Sigmoid colon (tissue), 7 donors: ENCODE measurements around the gene SLC30A3. TPM values are rescaled to one million over a fixed set of nuclear protein-coding genes. Genes with fewer than 3 reads are reported as not detected.
"Not testable (repeated sequence)": the region's sequence is repeated elsewhere in the genome, so short reads cannot be mapped to it uniquely, and the experiment has no call there.

Experiments
- DNase-seq: peaks from one replicate; pipeline ENCODE4 v3.0.0-alpha.2; 2019
- H3K27ac ChIP-seq, 4 donors: fragments of 200-600 bp; sonication (generic); one replicate each; pipeline ENCODE4 v1.5.1; 2016 to 2019; ENCODE audit warnings: mild to moderate bottlenecking in 1 of 4
- H3K27me3 ChIP-seq, 3 donors: fragments of 200-600 bp; sonication (generic); one replicate each; pipeline ENCODE4 v1.5.1; 2019; ENCODE audit warnings: mild to moderate bottlenecking in 1 of 3
- H3K36me3 ChIP-seq, 4 donors: fragments of 200-600 bp; sonication (generic); one replicate each; pipeline ENCODE4 v1.5.1; 2016 to 2019
- H3K4me1 ChIP-seq, 4 donors: fragments of 200-600 bp; sonication (generic); one replicate each; pipeline ENCODE4 v1.5.1; 2017 to 2019
- H3K4me3 ChIP-seq, 4 donors: fragments of 200-600 bp; sonication (generic); one replicate each; pipeline ENCODE4 v1.5.1; 2017 to 2019; ENCODE audit warnings: mild to moderate bottlenecking in 2 of 4, moderate library complexity in 1 of 4
- H3K9me3 ChIP-seq, 4 donors: fragments of 200-600 bp in 3 of 4; sonication (generic) in 3 of 4; one replicate each; pipeline versions ENCODE4 v1.5.1 to v1.6.1; 2013 to 2019
- EP300 ChIP-seq, 4 donors: sonication (generic); formaldehyde crosslinking; IDR thresholded peaks; one replicate each; pipeline ENCODE4 v1.6.1; 2017; ENCODE audit warnings: antibody characterized with exemption in 4 of 4
- POLR2A ChIP-seq, 2 donors: fragments of 450-650 bp; IDR thresholded peaks; one replicate each; pipeline ENCODE4 v1.6.1; 2016; ENCODE audit warnings: antibody characterized with exemption in 2 of 2, mild to moderate bottlenecking in 2 of 2, moderate library complexity in 2 of 2
- POLR2AphosphoS5 ChIP-seq, 4 donors: sonication (generic); formaldehyde crosslinking; IDR thresholded peaks; one replicate each; pipeline ENCODE4 v1.6.1; 2017; ENCODE audit warnings: antibody characterized with exemption in 4 of 4
- WGBS, 2 donors: extraction: QIAGEN DNeasy Blood & Tissue Kit; methylation state at CpG; one replicate each; pipeline ENCODE4 v1.1.7; 2013; 5-methylcytosine and 5-hydroxymethylcytosine counted together
- intact Hi-C: fragments of 100-400 bp; cut with DNase I; formaldehyde crosslinking; loops from one replicate; pipeline ENCODE4 v1.15.1; 2023
- polyA plus RNA-seq, 3 donors: library from polyadenylated mRNA; stranded (reverse); fragments of 200-250 nt; gene quantifications; one replicate each; pipeline ENCODE4 v1.2.3, GENCODE V29; 2013
- total RNA-seq, 4 donors: library from RNA; depleted of rRNA; stranded (reverse); fragments of >200 nt; gene quantifications; one replicate each; pipeline ENCODE4 v1.1.0, GENCODE V29; 2016
- TF ChIP-seq, protein P1 (sequence below), 4 experiments: fragments of 450-650 bp in 3 of 4; fragments of 200-600 bp in 1 of 4; IDR thresholded peaks; one replicate each; pipeline ENCODE4 v1.5.1; 2016 to 2019; ENCODE audit warnings: antibody characterized with exemption in 4 of 4, mild to moderate bottlenecking in 3 of 4, moderate library complexity in 2 of 4
- donor health status: healthy with polysubstance abuse.
- donor health status: Bipolar disorder and iron deficiency.
- donor health status: healthy.

SLC30A3 gene
- total and polyA plus RNA-seq, 7 donors, result 0.10 to 1.1 (median 0.60) TPM; not detected in 2

DNA sequence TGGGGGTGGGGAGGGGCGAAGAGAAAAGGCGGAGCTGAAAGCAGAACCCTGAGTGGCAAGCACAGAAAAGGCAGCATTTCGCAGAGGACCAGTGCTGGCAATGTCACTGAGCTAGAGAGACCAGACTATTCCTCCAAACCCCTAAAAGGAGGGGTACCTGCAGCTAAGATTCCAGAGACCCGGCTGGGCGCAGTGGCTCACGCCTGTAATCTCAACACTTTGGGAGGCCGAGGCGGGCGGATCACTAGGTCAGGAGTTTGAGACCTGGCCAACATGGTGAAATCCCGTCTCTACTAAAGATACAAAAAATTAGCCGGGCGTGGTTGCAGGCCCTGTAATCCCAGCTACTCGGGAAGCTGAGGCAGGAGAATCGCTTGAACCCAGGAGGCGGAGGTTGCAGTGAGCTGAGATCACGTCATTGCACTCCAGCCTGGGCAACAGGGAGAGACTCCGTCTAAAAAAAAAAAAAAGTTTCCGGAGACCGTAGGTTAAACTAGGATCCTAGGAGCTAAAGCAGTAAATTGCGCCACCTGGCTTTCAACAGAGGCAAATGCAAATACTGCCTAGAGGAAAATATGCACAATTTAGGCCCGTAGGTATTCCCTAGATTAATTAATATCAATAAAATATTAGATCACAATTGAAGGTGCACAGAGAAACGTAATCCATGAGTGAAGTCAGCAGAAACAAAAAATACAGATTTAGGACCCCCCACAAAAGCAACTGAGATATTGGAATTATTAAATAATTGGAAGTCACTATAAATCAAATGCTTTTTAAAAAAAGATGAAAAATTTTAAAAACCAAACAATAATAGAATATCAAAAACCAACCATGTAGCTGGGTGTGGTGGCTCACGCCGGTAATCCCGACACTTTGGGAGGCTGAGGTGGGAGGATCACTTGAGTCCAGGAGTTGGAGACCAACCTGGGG, 40.5 kb upstream of the SLC30A3 start:
- TF ChIP-seq POLR2A (IDR thresholded peaks at IDR 0.05) (no peak), POLR2AphosphoS5 (IDR thresholded peaks at IDR 0.05) (no peak), EP300 (IDR thresholded peaks at IDR 0.05) (no peak)
- TF ChIP-seq, protein P1, sequence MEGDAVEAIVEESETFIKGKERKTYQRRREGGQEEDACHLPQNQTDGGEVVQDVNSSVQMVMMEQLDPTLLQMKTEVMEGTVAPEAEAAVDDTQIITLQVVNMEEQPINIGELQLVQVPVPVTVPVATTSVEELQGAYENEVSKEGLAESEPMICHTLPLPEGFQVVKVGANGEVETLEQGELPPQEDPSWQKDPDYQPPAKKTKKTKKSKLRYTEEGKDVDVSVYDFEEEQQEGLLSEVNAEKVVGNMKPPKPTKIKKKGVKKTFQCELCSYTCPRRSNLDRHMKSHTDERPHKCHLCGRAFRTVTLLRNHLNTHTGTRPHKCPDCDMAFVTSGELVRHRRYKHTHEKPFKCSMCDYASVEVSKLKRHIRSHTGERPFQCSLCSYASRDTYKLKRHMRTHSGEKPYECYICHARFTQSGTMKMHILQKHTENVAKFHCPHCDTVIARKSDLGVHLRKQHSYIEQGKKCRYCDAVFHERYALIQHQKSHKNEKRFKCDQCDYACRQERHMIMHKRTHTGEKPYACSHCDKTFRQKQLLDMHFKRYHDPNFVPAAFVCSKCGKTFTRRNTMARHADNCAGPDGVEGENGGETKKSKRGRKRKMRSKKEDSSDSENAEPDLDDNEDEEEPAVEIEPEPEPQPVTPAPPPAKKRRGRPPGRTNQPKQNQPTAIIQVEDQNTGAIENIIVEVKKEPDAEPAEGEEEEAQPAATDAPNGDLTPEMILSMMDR (IDR thresholded peaks at IDR 0.05), result peak; percentile 39 to 83 (median 70)
- WGBS, 2 donors, result 12 to 30% methylated on average over 25 of the region's 25 CpGs
- peaks cover 26 to 42% (median 39%) of the 10 kb centered on the region in 3 donors for H3K27me3 ChIP-seq
- H3K4me1 ChIP-seq, result peaks cover 0 to 28% (median 22%) of the 10 kb centered on the region in 4 donors
- H3K36me3 ChIP-seq, result no peaks in the 10 kb centered on the region
- peak overlapping the region; percentile 6 to 27 (median 24) for H3K4me3 ChIP-seq
- DNase-seq, result no peak
- intact Hi-C loops, result no loop called here
- H3K9me3 ChIP-seq, result no peaks in the 10 kb centered on the region
- no peak overlapping the region for H3K27ac ChIP-seq

DNA sequence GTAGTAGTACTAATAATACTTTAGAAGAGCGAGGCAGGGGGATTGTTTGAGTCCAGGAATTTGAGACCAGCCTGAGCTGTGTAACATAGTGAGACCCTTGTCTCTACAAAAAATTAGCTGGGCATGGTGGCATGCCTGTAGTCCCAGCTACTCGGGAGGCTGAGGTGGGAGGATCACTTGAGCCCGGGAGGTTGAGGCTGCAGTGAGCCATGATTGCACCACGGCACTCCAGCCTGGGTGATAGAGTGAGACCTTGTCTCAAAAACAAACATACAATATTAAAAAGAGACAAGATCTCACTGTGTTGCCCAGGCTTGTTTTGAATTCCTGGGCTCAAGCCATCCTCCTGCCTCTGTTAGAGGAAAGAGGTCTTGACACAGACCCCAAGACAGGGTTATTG, 37.8 kb upstream of the SLC30A3 start:
- intact Hi-C loops, H3K4me1 ChIP-seq, H3K27ac ChIP-seq, H3K36me3 ChIP-seq, H3K4me3 ChIP-seq, DNase-seq, H3K9me3 ChIP-seq: not testable (repeated sequence)
- 74 to 88% methylated on average over 4 of the region's 4 CpGs for WGBS, 2 donors
- H3K27me3 ChIP-seq, result peaks cover under 1 to 18% (median 11%) of the 10 kb centered on the region in 3 donors

DNA sequence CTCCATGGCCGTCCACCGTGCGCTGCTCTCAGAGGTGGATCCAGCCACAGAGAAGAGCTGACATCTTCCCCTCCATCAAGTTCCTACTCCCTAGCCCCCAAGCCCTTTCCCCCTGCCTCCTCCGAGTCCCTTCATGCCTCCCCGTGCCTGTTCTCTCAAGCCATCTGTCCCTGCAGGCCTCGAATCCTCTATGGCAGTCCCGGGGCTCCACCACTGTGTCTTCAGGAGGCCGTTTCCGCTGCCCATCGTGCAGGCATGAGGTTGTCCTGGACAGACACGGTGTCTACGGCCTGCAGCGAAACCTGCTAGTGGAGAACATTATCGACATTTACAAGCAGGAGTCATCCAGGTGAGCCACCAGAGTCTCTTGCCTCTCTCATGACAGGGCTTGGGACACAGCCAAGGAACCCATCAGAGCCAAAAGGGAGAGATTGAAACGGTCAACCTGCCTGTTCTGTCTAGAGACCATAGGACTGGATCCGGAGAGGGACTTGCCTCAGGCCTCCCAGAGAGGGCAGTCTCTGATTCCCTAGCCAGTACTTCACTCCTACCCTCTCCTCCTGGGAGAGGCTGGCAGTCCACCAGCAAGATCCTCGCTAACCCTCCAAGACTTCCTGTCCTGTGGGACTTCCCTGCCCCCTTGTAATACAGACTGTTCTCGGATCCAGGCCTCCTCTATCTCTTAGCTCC, 35.7 kb upstream of the SLC30A3 start:
- intact Hi-C loops, result no loop called here
- Histone ChIP-seq H3K27me3 (peaks cover 0 to 8% (median 0%) of the 10 kb centered on the region in 3 donors), H3K27ac (no peak overlapping the region), H3K4me1 (peaks cover 0 to 4% (median 0%) of the 10 kb centered on the region in 4 donors), H3K4me3 (no peak overlapping the region), H3K36me3 (no peaks in the 10 kb centered on the region), H3K9me3 (no peaks in the 10 kb centered on the region)
- WGBS, 2 donors, result 80 to 89% methylated on average over 18 of the region's 18 CpGs
- DNase-seq, result no peak
- no peak for TF ChIP-seq EP300 (IDR thresholded peaks at IDR 0.05)
- TF ChIP-seq POLR2AphosphoS5 (IDR thresholded peaks at IDR 0.05), result no peak
- TF ChIP-seq, protein P1 (IDR thresholded peaks at IDR 0.05), result no peak
- TF ChIP-seq POLR2A (IDR thresholded peaks at IDR 0.05), result no peak

DNA sequence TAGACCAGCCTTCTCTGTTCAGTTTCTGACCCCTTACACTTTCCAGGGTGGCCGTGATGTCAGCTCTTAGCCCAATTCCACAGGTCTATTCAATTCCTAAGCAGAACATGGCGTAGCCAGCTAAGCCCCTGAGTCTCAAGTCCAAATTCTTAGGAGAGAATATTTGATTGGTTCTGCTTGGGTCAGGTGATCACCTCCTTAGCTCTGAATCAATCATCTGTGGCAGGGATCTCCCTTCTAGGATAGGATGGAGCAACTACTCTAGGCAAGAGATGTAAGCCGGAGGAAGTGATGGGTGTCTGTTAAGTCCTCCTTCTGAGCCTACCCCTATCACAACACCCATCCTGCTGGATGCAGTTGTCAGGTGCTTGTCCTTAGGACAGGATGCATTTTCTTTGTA, 34.3 kb upstream of the SLC30A3 start:
- no peak for TF ChIP-seq POLR2AphosphoS5 (IDR thresholded peaks at IDR 0.05)
- TF ChIP-seq POLR2A (IDR thresholded peaks at IDR 0.05), result no peak
- TF ChIP-seq, protein P1 (IDR thresholded peaks at IDR 0.05), result no peak
- no peak for TF ChIP-seq EP300 (IDR thresholded peaks at IDR 0.05)
- no peak overlapping the region for H3K4me3 ChIP-seq
- no peaks in the 10 kb centered on the region for H3K9me3 ChIP-seq
- no peak for DNase-seq
- WGBS, 2 donors, result 90 to 91% methylated on average over 3 of the region's 3 CpGs
- no peak overlapping the region for H3K27ac ChIP-seq
- intact Hi-C loops, result no loop called here
- no peaks in the 10 kb centered on the region for H3K4me1 ChIP-seq
- no peaks in the 10 kb centered on the region for H3K36me3 ChIP-seq
- peaks cover 0 to 10% (median 0%) of the 10 kb centered on the region in 3 donors for H3K27me3 ChIP-seq

DNA sequence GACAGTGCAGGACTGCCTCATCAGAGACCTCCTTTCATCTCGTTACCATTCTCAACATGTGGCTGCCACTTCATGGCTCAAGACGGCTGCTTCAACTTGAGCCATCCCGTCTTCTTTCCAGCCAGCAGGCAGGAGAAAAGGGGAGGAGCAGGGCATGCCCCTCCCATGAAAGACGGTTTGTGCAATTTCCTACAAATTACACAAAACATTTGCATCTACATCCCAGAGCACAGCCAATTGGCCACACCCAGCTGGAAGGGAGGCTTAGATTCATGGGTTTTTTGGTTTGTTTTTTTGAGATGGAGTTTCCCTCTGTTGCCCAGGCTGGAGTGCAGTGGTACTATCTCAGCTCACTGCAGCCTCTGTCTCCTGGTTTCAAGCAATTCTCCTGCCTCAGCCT, 33.6 kb upstream of the SLC30A3 start:
- 37 to 61% methylated on average over 4 of the region's 4 CpGs for WGBS, 2 donors
- Histone ChIP-seq H3K27ac (no peak overlapping the region), H3K4me3 (no peak overlapping the region), H3K27me3 (peaks cover 0 to 18% (median 0%) of the 10 kb centered on the region in 3 donors), H3K9me3 (no peaks in the 10 kb centered on the region), H3K4me1 (no peaks in the 10 kb centered on the region), H3K36me3 (no peaks in the 10 kb centered on the region)
- no peak for DNase-seq
- intact Hi-C loops, result no loop called here
- TF ChIP-seq POLR2A (IDR thresholded peaks at IDR 0.05) (no peak), EP300 (IDR thresholded peaks at IDR 0.05) (no peak), POLR2AphosphoS5 (IDR thresholded peaks at IDR 0.05) (no peak)
